NCI-H146 treated with DMSO at 0.1 percent for 48 hours (cell line): Measurements from ENCODE around the gene SCAP.

ENCODE experiments used
- DNase-seq: peaks from one replicate; lab custom pipeline; 2025; ENCODE audit not compliant: unreplicated experiment; lab: John Stamatoyannopoulos, UW

The SCAP gene

DNA sequence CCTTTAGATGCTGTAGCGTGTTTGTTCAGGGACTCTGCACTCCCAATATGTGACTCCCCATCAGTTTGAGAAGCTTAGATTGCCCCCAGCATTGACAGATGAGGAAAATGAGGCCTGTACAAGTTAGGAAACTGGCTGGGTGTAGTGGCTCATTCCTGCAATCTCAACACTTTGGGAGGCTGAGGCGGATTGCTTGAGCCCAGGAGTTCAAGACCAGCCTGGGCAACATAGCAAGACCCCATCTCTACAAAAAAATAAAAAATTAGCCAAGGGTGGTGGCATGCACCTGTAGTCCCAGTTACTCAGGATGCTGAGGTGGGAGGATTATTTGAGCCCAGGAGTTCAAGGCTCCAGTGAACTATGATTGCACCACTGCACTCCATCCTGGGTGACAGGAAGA is 108.9 kb downstream of the SCAP start:
- DNase-seq: no peak

DNA sequence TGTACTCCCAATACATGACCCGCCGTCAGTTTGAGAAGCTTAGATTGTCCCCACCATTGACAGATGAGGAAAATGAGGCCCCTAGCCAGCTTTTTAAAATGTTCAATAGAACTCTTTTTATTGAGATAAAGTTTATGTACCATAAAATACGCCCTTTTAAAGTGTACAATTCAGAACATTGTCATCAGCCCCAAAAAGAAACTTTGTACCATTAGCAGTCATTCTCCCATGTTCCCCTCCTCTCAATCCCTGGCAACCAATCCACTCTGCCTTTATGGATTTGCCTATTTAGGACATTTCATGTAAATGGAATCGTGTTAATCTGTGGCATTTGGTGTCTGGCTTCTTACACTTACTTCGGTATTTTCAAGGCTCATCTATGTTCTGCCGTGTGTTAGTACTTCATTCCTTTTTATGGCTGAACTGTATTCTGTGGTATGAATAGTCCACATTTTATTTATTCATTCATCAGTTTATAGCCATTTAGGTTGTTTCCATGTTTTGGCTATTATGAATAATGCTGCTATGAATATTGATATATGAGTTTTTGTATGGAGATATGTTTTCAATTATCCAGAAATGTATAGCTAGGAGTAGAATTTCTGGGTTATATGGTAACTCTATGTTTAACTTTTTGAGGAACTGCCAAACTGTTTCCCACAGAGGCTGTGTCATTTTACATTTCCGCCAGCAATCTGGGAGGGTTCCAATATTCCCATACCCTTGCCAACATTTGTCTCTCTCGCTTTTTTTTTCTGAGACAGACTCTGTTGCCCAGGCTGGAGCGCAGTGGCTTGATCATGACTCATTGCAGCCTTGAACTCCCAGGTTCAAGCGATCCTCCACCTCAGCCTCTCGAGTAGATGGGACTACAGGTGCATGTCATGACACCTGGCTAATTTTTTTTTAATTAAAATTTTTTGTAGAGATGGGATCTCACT is 110.3 kb downstream of the SCAP start:
- DNase-seq: no peak
